ENCODE data around the gene TOMT. TPM values are rescaled to one million over a fixed set of nuclear protein-coding genes. Genes with fewer than 3 reads are reported as not detected.

Gene TOMT
- total RNA-seq, 2 experiments from 2014 or later = not detected

- H2AFZ ChIP-seq (ENCODE audit: low read length) = peak overlapping the region; percentile 79
- peaks cover 9% of the 10 kb centered on the region for H3K36me3 ChIP-seq (ENCODE audit: insufficient read depth, low read length)
- peaks cover 4% of the 10 kb centered on the region; the same call in 1 of the 2 replicates for H4K20me1 ChIP-seq (ENCODE audit: insufficient read depth, low read length)
- intact Hi-C loops (cut with micrococcal nuclease; ENCODE audit: unreplicated experiment) = no loop called here
- H3K4me2 ChIP-seq (ENCODE audit: low read length) = peak overlapping the region; percentile 79
- BruUV-seq (replicated peaks) = no TSS peak
- TF ChIP-seq EZH2phosphoT487 (IDR thresholded peaks at IDR 0.05; ENCODE audit: borderline replicate concordance, low read depth, low read length) (no peak), CTCF (conservative IDR thresholded peaks at IDR 0.05; ENCODE audit: low read length) (no peak)
- DNase-seq (ENCODE audit: low spot score) = no peak
- H3K4me3 ChIP-seq (ENCODE audit: low read depth, low read length, poor library complexity, severe bottlenecking) = peak overlapping the region; percentile 98
- CTCF ChIA-PET (ENCODE audit: unreplicated experiment) = interaction anchor here (1.5 kb wide), 1 partner anchor 10 kb away, joined by 6 read pairs; no protein-coding TSS in a partner anchor
- H3K9me2 ChIP-seq (ENCODE audit: insufficient read depth, low read length) = no peaks in the 10 kb centered on the region
- peaks cover 40% of the 10 kb centered on the region for H3K4me1 ChIP-seq (ENCODE audit: insufficient read depth, low read length, poor library complexity, severe bottlenecking)
- peak overlapping the region; percentile 25 for H3K27ac ChIP-seq (ENCODE audit: low read depth, low read length, poor library complexity, severe bottlenecking)
- POLR2A ChIA-PET = interaction anchor here (0.6 to 1.6 kb wide), 4 partner anchors 10 to 44 kb away, joined by 3 to 6 read pairs (median 3); partner anchors contain the start of gene LAMTOR1
- no peaks in the 10 kb centered on the region for H3K9me3 ChIP-seq (ENCODE audit: low read length)
- H3K79me2 ChIP-seq (ENCODE audit: insufficient read depth, low read depth, low read length) = peaks cover 38% of the 10 kb centered on the region
Observed at GRCh38 chr11:72081184-72081644, 24.5 kb upstream of the TOMT start.

- TF ChIP-seq EZH2phosphoT487 (IDR thresholded peaks at IDR 0.05; ENCODE audit: borderline replicate concordance, low read depth, low read length) (no peak), CTCF (conservative IDR thresholded peaks at IDR 0.05; ENCODE audit: low read length) (no peak)
- CTCF ChIA-PET (ENCODE audit: unreplicated experiment) = interaction anchor here (1.5 kb wide), 1 partner anchor 9 kb away, joined by 6 read pairs; no protein-coding TSS in a partner anchor
- Histone ChIP-seq H3K4me2 (ENCODE audit: low read length) (peak overlapping the region; percentile 79; the same call in 1 of the 2 replicates), H3K9me2 (ENCODE audit: insufficient read depth, low read length) (no peaks in the 10 kb centered on the region), H3K9me3 (ENCODE audit: low read length) (no peaks in the 10 kb centered on the region), H3K36me3 (ENCODE audit: insufficient read depth, low read length) (0 out of 2 replicates have a peak, but pooled peaks cover 3% of the 10 kb centered on the region), H3K4me1 (ENCODE audit: insufficient read depth, low read length, poor library complexity, severe bottlenecking) (peaks cover 37% of the 10 kb centered on the region), H3K79me2 (ENCODE audit: insufficient read depth, low read depth, low read length) (peaks cover 31% of the 10 kb centered on the region), H4K20me1 (ENCODE audit: insufficient read depth, low read length) (peaks cover 4% of the 10 kb centered on the region; the same call in 1 of the 2 replicates), H3K27ac (ENCODE audit: low read depth, low read length, poor library complexity, severe bottlenecking) (no peak overlapping the region), H3K4me3 (ENCODE audit: low read depth, low read length, poor library complexity, severe bottlenecking) (no peak overlapping the region), H2AFZ (ENCODE audit: low read length) (no peak overlapping the region)
- intact Hi-C loops (cut with micrococcal nuclease; ENCODE audit: unreplicated experiment) = no loop called here
- POLR2A ChIA-PET = interaction anchor here (0.6 to 1.6 kb wide), 4 partner anchors 9 to 44 kb away, joined by 3 to 6 read pairs (median 3); partner anchors contain the start of gene LAMTOR1
- no peak for DNase-seq (ENCODE audit: low spot score)
- BruUV-seq (replicated peaks) = no TSS peak
Observed at GRCh38 chr11:72081821-72082453, 23.8 kb upstream of the TOMT start.

DNA sequence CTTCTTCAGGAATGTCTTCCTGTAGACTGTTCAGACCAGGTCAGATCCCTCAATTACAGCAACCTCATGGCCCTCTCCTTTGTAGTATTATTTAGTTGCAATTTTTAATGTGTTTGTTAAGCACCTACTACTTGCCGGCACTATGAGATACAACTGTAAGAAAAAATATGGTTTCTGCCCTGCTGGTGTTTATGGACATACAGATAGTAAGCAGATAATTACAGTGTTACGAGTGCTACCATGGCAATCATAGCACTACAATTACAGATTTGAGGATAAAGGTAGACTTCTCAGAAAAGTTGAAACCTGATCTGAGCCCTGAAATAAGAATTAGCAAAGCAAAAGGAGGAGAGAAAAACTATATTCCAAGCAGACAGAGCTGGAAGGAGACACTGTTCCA, 22.3 kb upstream of the TOMT start:
- Histone ChIP-seq H3K36me3 (ENCODE audit: insufficient read depth, low read length) (no peaks in the 10 kb centered on the region), H3K79me2 (ENCODE audit: insufficient read depth, low read depth, low read length) (peaks cover 16% of the 10 kb centered on the region), H4K20me1 (ENCODE audit: insufficient read depth, low read length) (no peaks in the 10 kb centered on the region), H3K9me3 (ENCODE audit: low read length) (no peaks in the 10 kb centered on the region), H3K4me1 (ENCODE audit: insufficient read depth, low read length, poor library complexity, severe bottlenecking) (peaks cover 24% of the 10 kb centered on the region), H3K27ac (ENCODE audit: low read depth, low read length, poor library complexity, severe bottlenecking) (no peak overlapping the region), H3K4me2 (ENCODE audit: low read length) (no peak overlapping the region), H3K9me2 (ENCODE audit: insufficient read depth, low read length) (no peaks in the 10 kb centered on the region), H3K4me3 (ENCODE audit: low read depth, low read length, poor library complexity, severe bottlenecking) (no peak overlapping the region), H2AFZ (ENCODE audit: low read length) (no peak overlapping the region)
- ChIA-PET POLR2A (interaction anchor here (0.7 kb wide), 1 partner anchor 19 kb away, joined by 4 read pairs; no protein-coding TSS in a partner anchor), CTCF (ENCODE audit: unreplicated experiment) (no interaction called here)
- TF ChIP-seq CTCF (conservative IDR thresholded peaks at IDR 0.05; ENCODE audit: low read length) (no peak), EZH2phosphoT487 (IDR thresholded peaks at IDR 0.05; ENCODE audit: borderline replicate concordance, low read depth, low read length) (no peak)
- DNase-seq (ENCODE audit: low spot score) = no peak
- intact Hi-C loops (cut with micrococcal nuclease; ENCODE audit: unreplicated experiment) = no loop called here
- no TSS peak for BruUV-seq (replicated peaks)

All from OCI-LY7 (cell line).